WTC11 (cell line): ENCODE results near the gene SORCS2. TPM values are rescaled to one million over a fixed set of nuclear protein-coding genes. Genes with fewer than 3 reads are reported as not detected.

Experiments
- ATAC-seq: fragments of 200-7000 bp; cut with Tn5 transposase; 2 replicates; pipeline ENCODE4 v1.10.0; 2021; ENCODE audit warnings: mild to moderate bottlenecking, moderate library complexity
- CTCF ChIA-PET: fragments of 300-600 bp; sonication (Branson Sonifier 250); formaldehyde crosslinking; loops from one replicate; lab custom pipeline; 2021; ENCODE audit warnings: antibody characterized with exemption; lab: Charles Lee
- POLR2A ChIA-PET: fragments of 350-600 bp; sonication (Branson Sonifier 250); formaldehyde crosslinking; loops from one replicate; lab custom pipeline; 2021; ENCODE audit warnings: antibody characterized with exemption; lab: Charles Lee
- DNase-seq: peaks from one replicate; pipeline ENCODE4 v3.0.0; 2021; ENCODE audit warnings: low spot score
- H3K27ac Mint-ChIP-seq: 2 replicates; pipeline ENCODE4 v1.8.0; 2021; ENCODE audit warnings: mixed read lengths
- H3K27me3 Mint-ChIP-seq: 2 replicates; pipeline ENCODE4 v1.8.0; 2021; ENCODE audit warnings: low read depth, mild to moderate bottlenecking, moderate library complexity, mixed read lengths
- H3K36me3 Mint-ChIP-seq: 2 replicates; pipeline ENCODE4 v1.8.0; 2021; ENCODE audit warnings: mixed read lengths
- H3K4me1 Mint-ChIP-seq: 2 replicates; pipeline ENCODE4 v1.8.0; 2022; ENCODE audit warnings: mixed read lengths
- H3K4me3 Mint-ChIP-seq: 2 replicates; pipeline ENCODE4 v1.8.0; 2021; ENCODE audit warnings: mild to moderate bottlenecking, moderate library complexity, mixed read lengths
- H3K9me3 Mint-ChIP-seq: 2 replicates; pipeline ENCODE4 v1.8.0; 2021; ENCODE audit warnings: mixed read lengths
- ATF2 ChIP-seq: sonication (generic); formaldehyde crosslinking; IDR thresholded peaks from 2 replicates; pipeline ENCODE4 v1.8.1; 2022; ENCODE audit warnings: low read depth, missing genetic modification reagents, borderline replicate concordance
- CREB1 ChIP-seq: sonication (generic); formaldehyde crosslinking; IDR thresholded peaks from 2 replicates; pipeline ENCODE4 v1.8.0; 2023; ENCODE audit warnings: mild to moderate bottlenecking, missing genetic modification reagents
- FOXP4 ChIP-seq: sonication (generic); formaldehyde crosslinking; IDR thresholded peaks from 2 replicates; pipeline ENCODE4 v1.8.0; 2022; ENCODE audit warnings: mild to moderate bottlenecking, missing genetic modification reagents
- GABPB1 ChIP-seq: sonication (generic); formaldehyde crosslinking; IDR thresholded peaks from 2 replicates; pipeline ENCODE4 v1.8.1; 2023; ENCODE audit warnings: mild to moderate bottlenecking, missing genetic modification reagents
- IRF2 ChIP-seq: sonication (generic); formaldehyde crosslinking; IDR thresholded peaks from 2 replicates; pipeline ENCODE4 v1.8.0; 2022; ENCODE audit warnings: low read depth, missing genetic modification reagents, borderline replicate concordance
- MLX ChIP-seq: sonication (generic); formaldehyde crosslinking; IDR thresholded peaks from 2 replicates; pipeline ENCODE4 v1.8.1; 2023; ENCODE audit warnings: mild to moderate bottlenecking, missing genetic modification reagents, moderate library complexity
- NFE2L1 ChIP-seq: sonication (generic); formaldehyde crosslinking; IDR thresholded peaks from 2 replicates; pipeline ENCODE4 v1.8.1; 2023; ENCODE audit warnings: missing genetic modification reagents
- NR1H2 ChIP-seq: sonication (generic); formaldehyde crosslinking; IDR thresholded peaks from 2 replicates; pipeline ENCODE4 v1.9.0; 2021; ENCODE audit warnings: mild to moderate bottlenecking, moderate library complexity, missing genetic modification reagents
- NR3C1 ChIP-seq: sonication (generic); formaldehyde crosslinking; conservative IDR thresholded peaks from 2 replicates; pipeline ENCODE4 v1.8.1; 2023; ENCODE audit warnings: low read depth, mild to moderate bottlenecking, missing genetic modification reagents
- TCF7 ChIP-seq: sonication (generic); formaldehyde crosslinking; IDR thresholded peaks from 2 replicates; pipeline ENCODE4 v1.8.0; 2022; ENCODE audit warnings: mild to moderate bottlenecking, low read depth, missing genetic modification reagents, moderate library complexity
- ZNF121 ChIP-seq: sonication (generic); formaldehyde crosslinking; IDR thresholded peaks from 2 replicates; pipeline ENCODE4 v1.8.0; 2023; ENCODE audit warnings: missing genetic modification reagents
- ZNF425 ChIP-seq: fragments of 250-450 bp; sonication (Bioruptor Pico); conservative IDR thresholded peaks from 2 replicates; pipeline ENCODE4 v1.9.0; 2021; ENCODE audit warnings: mild to moderate bottlenecking
- ZNF532 ChIP-seq: fragments of 250-450 bp; sonication (Bioruptor Pico); IDR thresholded peaks from 2 replicates; pipeline ENCODE4 v1.9.0; 2021; ENCODE audit warnings: mild to moderate bottlenecking, borderline replicate concordance
- ZNF671 ChIP-seq: fragments of 250-450 bp; sonication (Bioruptor Pico); IDR thresholded peaks from 2 replicates; pipeline ENCODE4 v1.8.0; 2021; ENCODE audit warnings: mild to moderate bottlenecking
- total RNA-seq: library from RNA; stranded (reverse); gene quantifications from 3 replicates; pipeline ENCODE4 v1.2.3, GENCODE V29; 2021

SORCS2 gene
- total RNA-seq, 1 experiment from 2014 or later: 6.6 TPM

GRCh38 chr4:7736436-7737267 lies 544.3 kb downstream of the SORCS2 start (continued):
- no peak for TF ChIP-seq ATF2 (CRISPR knock-in tag)

- no peak overlapping the region for H3K27ac Mint-ChIP-seq
- DNase-seq (no peak), ATAC-seq (no peak)
- no peaks in the 10 kb centered on the region for H3K36me3 Mint-ChIP-seq
- no peaks in the 10 kb centered on the region for H3K4me1 Mint-ChIP-seq
- no peaks in the 10 kb centered on the region for H3K9me3 Mint-ChIP-seq
- no peaks in the 10 kb centered on the region for H3K27me3 Mint-ChIP-seq
- ChIA-PET POLR2A (no interaction called here), CTCF (no interaction called here)
- H3K4me3 Mint-ChIP-seq: no peak overlapping the region
- TF ChIP-seq NR1H2 (CRISPR knock-in tag) (no peak), ZNF532 (CRISPR knock-in tag) (no peak), NR3C1 (CRISPR knock-in tag) (no peak), CREB1 (CRISPR knock-in tag) (no peak), IRF2 (CRISPR knock-in tag) (no peak), MLX (CRISPR knock-in tag) (no peak), ZNF121 (CRISPR knock-in tag) (no peak), NFE2L1 (no peak), TCF7 (CRISPR knock-in tag) (no peak), ZNF425 (no peak), GABPB1 (no peak)
Measured at GRCh38 chr4:7737268-7737645, 544.9 kb downstream of the SORCS2 start.

GRCh38 chr4:7737752-7738457 lies 545.6 kb downstream of the SORCS2 start:
- no peak for TF ChIP-seq ZNF671 (CRISPR knock-in tag)
- TF ChIP-seq ZNF425: no peak
- TF ChIP-seq FOXP4 (CRISPR knock-in tag): no peak
- no peak for TF ChIP-seq MLX (CRISPR knock-in tag)
- H3K4me3 Mint-ChIP-seq: no peak overlapping the region
- no peaks in the 10 kb centered on the region for H3K9me3 Mint-ChIP-seq
- POLR2A ChIA-PET: no interaction called here
- CTCF ChIA-PET: no interaction called here
- no peaks in the 10 kb centered on the region for H3K27me3 Mint-ChIP-seq
- no peak overlapping the region for H3K27ac Mint-ChIP-seq
- H3K4me1 Mint-ChIP-seq: no peaks in the 10 kb centered on the region
- no peaks in the 10 kb centered on the region for H3K36me3 Mint-ChIP-seq
- DNase-seq (no peak), ATAC-seq (no peak)
